Kidney (tissue), 14 donors: ENCODE results near the gene SH3GLB1. TPM values are rescaled to one million over a fixed set of nuclear protein-coding genes. Genes with fewer than 3 reads are reported as not detected.

Experiments
- DNase-seq, 5 donors: peaks; one replicate each; pipeline ENCODE4 v3.0.0-alpha.2; 2013 to 2020
- FAIRE-seq: peaks from 2 replicates; lab custom pipeline; 2012; peaks lifted over from hg19 to GRCh38; lab: Jason Lieb, UNC
- H3K27ac ChIP-seq, 2 donors: one replicate each; pipeline ENCODE4 v1.7.0; 2013; ENCODE audit warnings: low read depth in 2 of 2, low read length in 2 of 2, inconsistent platforms in 1 of 2
- H3K27me3 ChIP-seq: one replicate; pipeline ENCODE4 v1.7.1; 2013; ENCODE audit warnings: low read length, inconsistent platforms; ENCODE audit not compliant: control insufficient read depth, insufficient read depth
- H3K36me3 ChIP-seq, 3 donors: one replicate each; pipeline versions ENCODE4 v1.7.0 to v1.7.1; 2013; ENCODE audit warnings: low read length in 3 of 3, control low read depth in 1 of 3, inconsistent platforms in 1 of 3; ENCODE audit not compliant: insufficient read depth in 3 of 3, control insufficient read depth in 2 of 3
- H3K4me1 ChIP-seq, 3 donors: one replicate each; pipeline versions ENCODE4 v1.7.0 to v1.7.1; 2013; ENCODE audit warnings: low read length in 3 of 3, inconsistent platforms in 1 of 3, low read depth in 1 of 3; ENCODE audit not compliant: control insufficient read depth in 2 of 3, insufficient read depth in 2 of 3
- H3K4me3 ChIP-seq, 3 donors: one replicate each; pipeline versions ENCODE4 v1.7.0 to v1.8.1; 2013; ENCODE audit warnings: low read length in 3 of 3, control low read depth in 1 of 3, inconsistent platforms in 1 of 3
- H3K9ac ChIP-seq, 3 donors: one replicate each; pipeline versions ENCODE4 v1.7.0 to v1.7.1; 2013; ENCODE audit warnings: low read length in 3 of 3, control low read depth in 1 of 3, inconsistent platforms in 1 of 3
- H3K9me3 ChIP-seq, 3 donors: one replicate each; pipeline versions ENCODE4 v1.7.0 to v1.7.1; 2013; ENCODE audit warnings: low read length in 3 of 3, control low read depth in 1 of 3, inconsistent platforms in 1 of 3; ENCODE audit not compliant: control insufficient read depth in 2 of 3, insufficient read depth in 1 of 3
- intact Hi-C: fragments of 100-400 bp; cut with DNase I; formaldehyde crosslinking; loops from one replicate; pipeline ENCODE4 v1.11.1; 2022
- polyA plus RNA-seq: library from polyadenylated mRNA; stranded (reverse); fragments of 350-450 nt; fragmentation: Illumina TruSeq; extraction: RNeasy Lipid Tissue Mini Kit (QIAGEN cat#74804); gene quantifications from one replicate; pipeline ENCODE4 v1.2.3, GENCODE V29; 2014; ENCODE audit warnings: low read depth, low replicate concordance; ENCODE audit not compliant: insufficient read depth
- total RNA-seq: library from RNA; stranded (reverse); fragmentation: NEBNext Ultra II Directional; extraction: Animal tissue kit (Norgen Biotek cat#: 25700); gene quantifications from one replicate; pipeline ENCODE4 v1.2.1, GENCODE V29; 2021
- TF ChIP-seq, protein P1 (sequence below): IDR thresholded peaks from 3 replicates; pipeline ENCODE4 v1.5.1; 2012; ENCODE audit warnings: mild to moderate bottlenecking, moderate library complexity, borderline replicate concordance; ENCODE audit not compliant: insufficient read depth; ENCODE audit errors: extremely low read depth
- donor health status: control.
- donor health status: control.
- donor health status: control.
- donor health status: control.
- donor health status: control.
- donor health status: DM: yes; HTN: yes; CAD: no.
- donor health status: Normal renal cell carcinoma (clear cell type).

SH3GLB1 gene
- total and polyA plus RNA-seq, 2 donors from 2014 or later: 47.9 to 79.7 TPM

DNA sequence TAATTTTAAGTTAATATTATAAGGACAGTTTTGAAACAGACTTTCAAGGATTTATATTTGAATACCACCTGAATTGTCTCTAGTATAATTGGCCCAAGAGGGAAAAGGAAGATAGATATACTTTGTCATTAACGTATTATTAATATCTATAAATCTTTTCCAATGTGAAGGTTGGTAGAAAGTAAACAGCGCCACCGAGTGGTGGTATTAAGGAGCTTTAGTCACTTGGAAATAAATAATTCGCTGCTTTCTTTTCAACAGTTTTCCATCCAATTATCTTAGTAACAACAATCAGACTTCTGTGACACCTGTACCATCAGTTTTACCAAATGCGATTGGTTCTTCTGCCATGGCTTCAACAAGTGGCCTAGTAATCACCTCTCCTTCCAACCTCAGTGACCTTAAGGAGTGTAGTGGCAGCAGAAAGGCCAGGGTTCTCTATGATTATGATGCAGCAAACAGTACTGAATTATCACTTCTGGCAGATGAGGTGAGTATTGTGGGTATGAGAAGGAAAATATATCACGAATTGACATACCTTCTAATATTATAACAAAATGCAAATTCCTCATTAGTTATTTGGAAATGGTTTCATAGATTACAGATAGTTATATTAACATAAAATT, 37.7 kb downstream of the SH3GLB1 start:
- no peaks in the 10 kb centered on the region for H3K9me3 ChIP-seq
- FAIRE-seq (no peak), DNase-seq (peak in 2 of 5 donors; percentile 16 to 40)
- intact Hi-C loops: no loop called here
- TF ChIP-seq, protein P1, sequence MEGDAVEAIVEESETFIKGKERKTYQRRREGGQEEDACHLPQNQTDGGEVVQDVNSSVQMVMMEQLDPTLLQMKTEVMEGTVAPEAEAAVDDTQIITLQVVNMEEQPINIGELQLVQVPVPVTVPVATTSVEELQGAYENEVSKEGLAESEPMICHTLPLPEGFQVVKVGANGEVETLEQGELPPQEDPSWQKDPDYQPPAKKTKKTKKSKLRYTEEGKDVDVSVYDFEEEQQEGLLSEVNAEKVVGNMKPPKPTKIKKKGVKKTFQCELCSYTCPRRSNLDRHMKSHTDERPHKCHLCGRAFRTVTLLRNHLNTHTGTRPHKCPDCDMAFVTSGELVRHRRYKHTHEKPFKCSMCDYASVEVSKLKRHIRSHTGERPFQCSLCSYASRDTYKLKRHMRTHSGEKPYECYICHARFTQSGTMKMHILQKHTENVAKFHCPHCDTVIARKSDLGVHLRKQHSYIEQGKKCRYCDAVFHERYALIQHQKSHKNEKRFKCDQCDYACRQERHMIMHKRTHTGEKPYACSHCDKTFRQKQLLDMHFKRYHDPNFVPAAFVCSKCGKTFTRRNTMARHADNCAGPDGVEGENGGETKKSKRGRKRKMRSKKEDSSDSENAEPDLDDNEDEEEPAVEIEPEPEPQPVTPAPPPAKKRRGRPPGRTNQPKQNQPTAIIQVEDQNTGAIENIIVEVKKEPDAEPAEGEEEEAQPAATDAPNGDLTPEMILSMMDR: peak; percentile 48
- peaks cover 7 to 27% (median 25%) of the 10 kb centered on the region in 3 donors for H3K36me3 ChIP-seq
- no peak overlapping the region for H3K4me3 ChIP-seq
- no peaks in the 10 kb centered on the region for H3K4me1 ChIP-seq
- H3K27ac ChIP-seq: no peak overlapping the region
- no peaks in the 10 kb centered on the region for H3K27me3 ChIP-seq
- no peak overlapping the region for H3K9ac ChIP-seq

DNA sequence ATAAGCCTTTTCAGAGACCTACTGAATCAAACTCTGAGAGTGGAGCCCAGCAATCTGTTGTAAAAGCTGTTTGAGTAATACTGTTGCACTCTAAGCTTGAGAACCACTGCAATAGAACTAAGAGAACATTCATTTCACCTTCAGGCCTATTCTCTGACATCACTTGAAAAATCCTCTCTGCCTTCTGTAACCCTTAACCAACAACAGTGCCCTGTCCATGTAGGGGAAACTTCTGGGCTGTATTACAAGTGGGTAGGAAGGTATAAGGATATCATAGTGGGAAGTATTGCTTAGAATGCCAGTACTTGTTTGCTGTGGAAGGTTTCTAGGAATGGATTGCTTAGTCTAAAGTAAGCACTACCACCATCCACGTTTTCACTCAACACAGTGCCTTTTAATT, 42.9 kb downstream of the SH3GLB1 start:
- no peaks in the 10 kb centered on the region for H3K4me1 ChIP-seq
- no peak overlapping the region for H3K4me3 ChIP-seq
- H3K9me3 ChIP-seq: no peaks in the 10 kb centered on the region
- intact Hi-C loops: no loop called here
- TF ChIP-seq, protein P1: no peak
- no peak overlapping the region for H3K9ac ChIP-seq
- H3K36me3 ChIP-seq: peaks cover 7 to 18% (median 9%) of the 10 kb centered on the region in 3 donors
- DNase-seq (no peak), FAIRE-seq (no peak)
- no peak overlapping the region for H3K27ac ChIP-seq
- H3K27me3 ChIP-seq: no peaks in the 10 kb centered on the region

DNA sequence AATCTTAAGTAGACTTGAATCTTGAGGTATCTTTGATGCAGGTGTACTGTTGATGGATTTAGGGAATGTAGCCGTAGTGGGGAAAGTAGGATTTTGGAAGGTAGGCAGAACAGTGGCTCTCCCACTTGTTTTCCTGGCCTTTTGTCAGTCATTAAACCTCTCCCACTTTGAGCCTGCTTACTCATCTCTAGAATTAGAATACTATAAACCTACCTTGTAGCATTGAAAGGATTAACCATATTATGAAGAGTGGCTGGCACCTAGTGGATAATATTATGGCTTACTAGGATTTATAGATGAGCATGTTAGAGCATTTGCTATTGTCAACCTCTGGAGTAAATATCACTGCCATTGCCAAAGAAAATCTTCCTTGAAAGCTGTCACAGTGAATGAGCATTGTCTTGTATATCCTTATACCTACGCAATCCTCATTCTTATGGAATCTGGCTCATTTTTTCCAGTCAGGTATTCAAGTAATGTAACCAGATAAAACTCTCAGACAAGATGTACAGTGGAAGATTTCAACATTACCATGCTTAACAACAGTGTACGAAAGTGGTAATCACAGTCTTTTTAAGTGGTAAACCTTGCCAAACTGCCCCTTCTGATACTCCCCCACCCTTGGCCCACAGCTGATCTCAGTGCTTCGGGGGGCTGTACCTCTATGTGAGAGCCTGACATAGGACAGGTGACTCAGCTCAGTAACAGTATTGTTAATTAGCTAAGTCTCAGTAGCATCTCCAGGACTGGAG, 44.4 kb downstream of the SH3GLB1 start:
- FAIRE-seq: no peak
- intact Hi-C loops: no loop called here

More for the DNA sequence above, 44.4 kb downstream of the SH3GLB1 start:
- DNase-seq: no peak
- Histone ChIP-seq H3K27ac (no peak overlapping the region), H3K9me3 (no peaks in the 10 kb centered on the region), H3K27me3 (no peaks in the 10 kb centered on the region), H3K9ac (no peak overlapping the region), H3K36me3 (peaks cover 4 to 13% (median 7%) of the 10 kb centered on the region in 3 donors), H3K4me3 (no peak overlapping the region), H3K4me1 (no peaks in the 10 kb centered on the region)
- TF ChIP-seq, protein P1: no peak
